ENCODE data around the gene TMCO4.

Gene TMCO4

GRCh38 chr1:19661721-19662228 lies 137.9 kb downstream of the TMCO4 start (continued):
- TF ChIP-seq ZBTB20 (tag by site-specific recombination; IDR thresholded peaks at IDR 0.05) (no peak), ZNF654 (tag by site-specific recombination; IDR thresholded peaks at IDR 0.05; ENCODE audit: low read depth) (peak; percentile 70), ZIC2 (tag by site-specific recombination; IDR thresholded peaks at IDR 0.05) (no peak), ZNF560 (tag by site-specific recombination; IDR thresholded peaks at IDR 0.05; ENCODE audit: borderline replicate concordance) (no peak), ZNF529 (tag by site-specific recombination; IDR thresholded peaks at IDR 0.05; ENCODE audit: insufficient replicate concordance) (no peak), ZSCAN30 (tag by site-specific recombination; IDR thresholded peaks at IDR 0.05) (no peak), ZNF112 (tag by site-specific recombination; IDR thresholded peaks at IDR 0.05) (no peak), HOXC10 (CRISPR knock-in tag; IDR thresholded peaks at IDR 0.05) (no peak), ZNF211 (tag by site-specific recombination; IDR thresholded peaks at IDR 0.05; ENCODE audit: low read depth) (no peak), ZNF623 (tag by site-specific recombination; IDR thresholded peaks at IDR 0.05) (no peak), ZBTB49 (tag by site-specific recombination; IDR thresholded peaks at IDR 0.05; ENCODE audit: low read depth) (no peak), TCF7L2 (IDR thresholded peaks at IDR 0.05; ENCODE audit: borderline replicate concordance, low read depth, low read length) (no peak), BCL11B (tag by site-specific recombination; IDR thresholded peaks at IDR 0.05; ENCODE audit: low read depth) (no peak), ZNF121 (tag by site-specific recombination; IDR thresholded peaks at IDR 0.05) (peak; percentile 94), ZNF335 (tag by site-specific recombination; conservative IDR thresholded peaks at IDR 0.05) (no peak)
- TF ChIP-seq, protein P1, sequence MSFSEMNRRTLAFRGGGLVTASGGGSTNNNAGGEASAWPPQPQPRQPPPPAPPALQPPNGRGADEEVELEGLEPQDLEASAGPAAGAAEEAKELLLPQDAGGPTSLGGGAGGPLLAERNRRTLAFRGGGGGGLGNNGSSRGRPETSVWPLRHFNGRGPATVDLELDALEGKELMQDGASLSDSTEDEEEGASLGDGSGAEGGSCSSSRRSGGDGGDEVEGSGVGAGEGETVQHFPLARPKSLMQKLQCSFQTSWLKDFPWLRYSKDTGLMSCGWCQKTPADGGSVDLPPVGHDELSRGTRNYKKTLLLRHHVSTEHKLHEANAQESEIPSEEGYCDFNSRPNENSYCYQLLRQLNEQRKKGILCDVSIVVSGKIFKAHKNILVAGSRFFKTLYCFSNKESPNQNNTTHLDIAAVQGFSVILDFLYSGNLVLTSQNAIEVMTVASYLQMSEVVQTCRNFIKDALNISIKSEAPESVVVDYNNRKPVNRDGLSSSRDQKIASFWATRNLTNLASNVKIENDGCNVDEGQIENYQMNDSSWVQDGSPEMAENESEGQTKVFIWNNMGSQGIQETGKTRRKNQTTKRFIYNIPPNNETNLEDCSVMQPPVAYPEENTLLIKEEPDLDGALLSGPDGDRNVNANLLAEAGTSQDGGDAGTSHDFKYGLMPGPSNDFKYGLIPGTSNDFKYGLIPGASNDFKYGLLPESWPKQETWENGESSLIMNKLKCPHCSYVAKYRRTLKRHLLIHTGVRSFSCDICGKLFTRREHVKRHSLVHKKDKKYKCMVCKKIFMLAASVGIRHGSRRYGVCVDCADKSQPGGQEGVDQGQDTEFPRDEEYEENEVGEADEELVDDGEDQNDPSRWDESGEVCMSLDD (tag by site-specific recombination; IDR thresholded peaks at IDR 0.05): no peak
- TF ChIP-seq, protein P2, sequence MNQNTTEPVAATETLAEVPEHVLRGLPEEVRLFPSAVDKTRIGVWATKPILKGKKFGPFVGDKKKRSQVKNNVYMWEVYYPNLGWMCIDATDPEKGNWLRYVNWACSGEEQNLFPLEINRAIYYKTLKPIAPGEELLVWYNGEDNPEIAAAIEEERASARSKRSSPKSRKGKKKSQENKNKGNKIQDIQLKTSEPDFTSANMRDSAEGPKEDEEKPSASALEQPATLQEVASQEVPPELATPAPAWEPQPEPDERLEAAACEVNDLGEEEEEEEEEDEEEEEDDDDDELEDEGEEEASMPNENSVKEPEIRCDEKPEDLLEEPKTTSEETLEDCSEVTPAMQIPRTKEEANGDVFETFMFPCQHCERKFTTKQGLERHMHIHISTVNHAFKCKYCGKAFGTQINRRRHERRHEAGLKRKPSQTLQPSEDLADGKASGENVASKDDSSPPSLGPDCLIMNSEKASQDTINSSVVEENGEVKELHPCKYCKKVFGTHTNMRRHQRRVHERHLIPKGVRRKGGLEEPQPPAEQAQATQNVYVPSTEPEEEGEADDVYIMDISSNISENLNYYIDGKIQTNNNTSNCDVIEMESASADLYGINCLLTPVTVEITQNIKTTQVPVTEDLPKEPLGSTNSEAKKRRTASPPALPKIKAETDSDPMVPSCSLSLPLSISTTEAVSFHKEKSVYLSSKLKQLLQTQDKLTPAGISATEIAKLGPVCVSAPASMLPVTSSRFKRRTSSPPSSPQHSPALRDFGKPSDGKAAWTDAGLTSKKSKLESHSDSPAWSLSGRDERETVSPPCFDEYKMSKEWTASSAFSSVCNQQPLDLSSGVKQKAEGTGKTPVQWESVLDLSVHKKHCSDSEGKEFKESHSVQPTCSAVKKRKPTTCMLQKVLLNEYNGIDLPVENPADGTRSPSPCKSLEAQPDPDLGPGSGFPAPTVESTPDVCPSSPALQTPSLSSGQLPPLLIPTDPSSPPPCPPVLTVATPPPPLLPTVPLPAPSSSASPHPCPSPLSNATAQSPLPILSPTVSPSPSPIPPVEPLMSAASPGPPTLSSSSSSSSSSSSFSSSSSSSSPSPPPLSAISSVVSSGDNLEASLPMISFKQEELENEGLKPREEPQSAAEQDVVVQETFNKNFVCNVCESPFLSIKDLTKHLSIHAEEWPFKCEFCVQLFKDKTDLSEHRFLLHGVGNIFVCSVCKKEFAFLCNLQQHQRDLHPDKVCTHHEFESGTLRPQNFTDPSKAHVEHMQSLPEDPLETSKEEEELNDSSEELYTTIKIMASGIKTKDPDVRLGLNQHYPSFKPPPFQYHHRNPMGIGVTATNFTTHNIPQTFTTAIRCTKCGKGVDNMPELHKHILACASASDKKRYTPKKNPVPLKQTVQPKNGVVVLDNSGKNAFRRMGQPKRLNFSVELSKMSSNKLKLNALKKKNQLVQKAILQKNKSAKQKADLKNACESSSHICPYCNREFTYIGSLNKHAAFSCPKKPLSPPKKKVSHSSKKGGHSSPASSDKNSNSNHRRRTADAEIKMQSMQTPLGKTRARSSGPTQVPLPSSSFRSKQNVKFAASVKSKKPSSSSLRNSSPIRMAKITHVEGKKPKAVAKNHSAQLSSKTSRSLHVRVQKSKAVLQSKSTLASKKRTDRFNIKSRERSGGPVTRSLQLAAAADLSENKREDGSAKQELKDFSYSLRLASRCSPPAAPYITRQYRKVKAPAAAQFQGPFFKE (tag by site-specific recombination; IDR thresholded peaks at IDR 0.05; ENCODE audit: borderline replicate concordance): no peak
- TF ChIP-seq, protein P3, sequence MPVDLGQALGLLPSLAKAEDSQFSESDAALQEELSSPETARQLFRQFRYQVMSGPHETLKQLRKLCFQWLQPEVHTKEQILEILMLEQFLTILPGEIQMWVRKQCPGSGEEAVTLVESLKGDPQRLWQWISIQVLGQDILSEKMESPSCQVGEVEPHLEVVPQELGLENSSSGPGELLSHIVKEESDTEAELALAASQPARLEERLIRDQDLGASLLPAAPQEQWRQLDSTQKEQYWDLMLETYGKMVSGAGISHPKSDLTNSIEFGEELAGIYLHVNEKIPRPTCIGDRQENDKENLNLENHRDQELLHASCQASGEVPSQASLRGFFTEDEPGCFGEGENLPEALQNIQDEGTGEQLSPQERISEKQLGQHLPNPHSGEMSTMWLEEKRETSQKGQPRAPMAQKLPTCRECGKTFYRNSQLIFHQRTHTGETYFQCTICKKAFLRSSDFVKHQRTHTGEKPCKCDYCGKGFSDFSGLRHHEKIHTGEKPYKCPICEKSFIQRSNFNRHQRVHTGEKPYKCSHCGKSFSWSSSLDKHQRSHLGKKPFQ (tag by site-specific recombination; IDR thresholded peaks at IDR 0.05): peak; percentile 86
- TF ChIP-seq, protein P4, sequence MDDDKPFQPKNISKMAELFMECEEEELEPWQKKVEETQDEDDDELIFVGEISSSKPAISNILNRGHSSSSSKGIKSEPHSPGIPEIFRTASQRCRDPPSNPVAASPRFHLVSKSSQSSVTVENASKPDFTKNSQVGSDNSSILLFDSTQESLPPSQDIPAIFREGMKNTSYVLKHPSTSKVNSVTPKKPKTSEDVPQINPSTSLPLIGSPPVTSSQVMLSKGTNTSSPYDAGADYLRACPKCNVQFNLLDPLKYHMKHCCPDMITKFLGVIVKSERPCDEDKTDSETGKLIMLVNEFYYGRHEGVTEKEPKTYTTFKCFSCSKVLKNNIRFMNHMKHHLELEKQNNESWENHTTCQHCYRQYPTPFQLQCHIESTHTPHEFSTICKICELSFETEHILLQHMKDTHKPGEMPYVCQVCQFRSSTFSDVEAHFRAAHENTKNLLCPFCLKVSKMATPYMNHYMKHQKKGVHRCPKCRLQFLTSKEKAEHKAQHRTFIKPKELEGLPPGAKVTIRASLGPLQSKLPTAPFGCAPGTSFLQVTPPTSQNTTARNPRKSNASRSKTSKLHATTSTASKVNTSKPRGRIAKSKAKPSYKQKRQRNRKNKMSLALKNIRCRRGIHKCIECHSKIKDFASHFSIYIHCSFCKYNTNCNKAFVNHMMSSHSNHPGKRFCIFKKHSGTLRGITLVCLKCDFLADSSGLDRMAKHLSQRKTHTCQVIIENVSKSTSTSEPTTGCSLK (tag by site-specific recombination; IDR thresholded peaks at IDR 0.05): no peak
- TF ChIP-seq, protein P5, sequence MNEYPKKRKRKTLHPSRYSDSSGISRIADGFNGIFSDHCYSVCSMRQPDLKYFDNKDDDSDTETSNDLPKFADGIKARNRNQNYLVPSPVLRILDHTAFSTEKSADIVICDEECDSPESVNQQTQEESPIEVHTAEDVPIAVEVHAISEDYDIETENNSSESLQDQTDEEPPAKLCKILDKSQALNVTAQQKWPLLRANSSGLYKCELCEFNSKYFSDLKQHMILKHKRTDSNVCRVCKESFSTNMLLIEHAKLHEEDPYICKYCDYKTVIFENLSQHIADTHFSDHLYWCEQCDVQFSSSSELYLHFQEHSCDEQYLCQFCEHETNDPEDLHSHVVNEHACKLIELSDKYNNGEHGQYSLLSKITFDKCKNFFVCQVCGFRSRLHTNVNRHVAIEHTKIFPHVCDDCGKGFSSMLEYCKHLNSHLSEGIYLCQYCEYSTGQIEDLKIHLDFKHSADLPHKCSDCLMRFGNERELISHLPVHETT (tag by site-specific recombination; IDR thresholded peaks at IDR 0.05): no peak
- TF ChIP-seq, protein P6, sequence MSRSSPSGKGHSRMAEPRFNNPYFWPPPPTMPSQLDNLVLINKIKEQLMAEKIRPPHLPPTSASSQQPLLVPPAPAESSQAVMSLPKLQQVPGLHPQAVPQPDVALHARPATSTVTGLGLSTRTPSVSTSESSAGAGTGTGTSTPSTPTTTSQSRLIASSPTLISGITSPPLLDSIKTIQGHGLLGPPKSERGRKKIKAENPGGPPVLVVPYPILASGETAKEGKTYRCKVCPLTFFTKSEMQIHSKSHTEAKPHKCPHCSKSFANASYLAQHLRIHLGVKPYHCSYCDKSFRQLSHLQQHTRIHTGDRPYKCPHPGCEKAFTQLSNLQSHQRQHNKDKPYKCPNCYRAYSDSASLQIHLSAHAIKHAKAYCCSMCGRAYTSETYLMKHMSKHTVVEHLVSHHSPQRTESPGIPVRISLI (tag by site-specific recombination; IDR thresholded peaks at IDR 0.05): peak; percentile 58; the same call in 1 of the 2 replicates
